ENCODE measurements around the gene SPSB1. TPM values are rescaled to one million over a fixed set of nuclear protein-coding genes. Genes with fewer than 3 reads are reported as not detected.

Gene SPSB1
- total and polyA plus RNA-seq, 2 experiments from 2014 or later: 13.5 to 22.7 TPM

- no peak for DNase-seq
- Histone ChIP-seq H3K4me2 (ENCODE audit: unreplicated experiment) (no peak overlapping the region), H3K36me3 (ENCODE audit: low read depth) (no peaks in the 10 kb centered on the region), H3K79me2 (ENCODE audit: insufficient read depth) (no peaks in the 10 kb centered on the region), H3K9ac (no peak overlapping the region), H3K4me1 (ENCODE audit: insufficient read depth) (no peaks in the 10 kb centered on the region), H3K9me2 (ENCODE audit: insufficient read depth) (no peaks in the 10 kb centered on the region), H4K20me1 (ENCODE audit: insufficient read depth) (no peaks in the 10 kb centered on the region), H3K4me3 (no peak overlapping the region), H3K27me3 (replicated peaks; ENCODE audit: insufficient read depth) (no peaks in the 10 kb centered on the region), H3F3A (ENCODE audit: insufficient read depth) (no peaks in the 10 kb centered on the region), H2AFZ (no peak overlapping the region), H3K27ac (no peak overlapping the region), H3K9me3 (ENCODE audit: low read depth) (no peaks in the 10 kb centered on the region)
- 42 to 48% methylated on average over 5 of the region's 5 CpGs for WGBS, 2 experiments (ENCODE audit: low coverage in 1 of 2, low lambda C conversion rate in 2 of 2, missing lambda C conversion rate in 2 of 2)
- in situ Hi-C loops (cut with MboI): no loop called here
- TF ChIP-seq EZH2 (IDR thresholded peaks at IDR 0.05; ENCODE audit: insufficient read depth, poor library complexity, severe bottlenecking) (no peak), EZH2phosphoT487 (IDR thresholded peaks at IDR 0.05; ENCODE audit: insufficient read depth, low read depth) (no peak)
Observed at GRCh38 chr1:9371951-9372350, 79.3 kb downstream of the SPSB1 start.

- Histone ChIP-seq H3K9me3 (ENCODE audit: low read depth) (no peaks in the 10 kb centered on the region), H3K27ac (no peak overlapping the region), H3K4me3 (no peak overlapping the region), H3K9ac (no peak overlapping the region), H3K79me2 (ENCODE audit: insufficient read depth) (no peaks in the 10 kb centered on the region), H3F3A (ENCODE audit: insufficient read depth) (no peaks in the 10 kb centered on the region), H3K27me3 (replicated peaks; ENCODE audit: insufficient read depth) (no peaks in the 10 kb centered on the region), H3K4me2 (ENCODE audit: unreplicated experiment) (no peak overlapping the region), H4K20me1 (ENCODE audit: insufficient read depth) (no peaks in the 10 kb centered on the region), H3K36me3 (ENCODE audit: low read depth) (no peaks in the 10 kb centered on the region), H3K9me2 (ENCODE audit: insufficient read depth) (no peaks in the 10 kb centered on the region), H3K4me1 (ENCODE audit: insufficient read depth) (no peaks in the 10 kb centered on the region), H2AFZ (no peak overlapping the region)
- 95 to 97% methylated on average over 4 of the region's 4 CpGs for WGBS, 2 experiments (ENCODE audit: low coverage in 1 of 2, low lambda C conversion rate in 2 of 2, missing lambda C conversion rate in 2 of 2)
- no peak for DNase-seq
- TF ChIP-seq EZH2 (IDR thresholded peaks at IDR 0.05; ENCODE audit: insufficient read depth, poor library complexity, severe bottlenecking): no peak
- no peak for TF ChIP-seq EZH2phosphoT487 (IDR thresholded peaks at IDR 0.05; ENCODE audit: insufficient read depth, low read depth)
- in situ Hi-C loops (cut with MboI): no loop called here
Observed at GRCh38 chr1:9373619-9374018, 80.9 kb downstream of the SPSB1 start.

GRCh38 chr1:9374748-9375341, 82.2 kb downstream of the SPSB1 start:
- Histone ChIP-seq H3K36me3 (ENCODE audit: low read depth) (no peaks in the 10 kb centered on the region), H3K4me2 (ENCODE audit: unreplicated experiment) (no peak overlapping the region), H3F3A (ENCODE audit: insufficient read depth) (no peaks in the 10 kb centered on the region), H4K20me1 (ENCODE audit: insufficient read depth) (no peaks in the 10 kb centered on the region), H3K9me3 (ENCODE audit: low read depth) (no peaks in the 10 kb centered on the region), H3K4me3 (no peak overlapping the region), H3K27me3 (replicated peaks; ENCODE audit: insufficient read depth) (no peaks in the 10 kb centered on the region), H3K4me1 (ENCODE audit: insufficient read depth) (no peaks in the 10 kb centered on the region), H3K9ac (no peak overlapping the region), H3K27ac (no peak overlapping the region), H2AFZ (no peak overlapping the region), H3K9me2 (ENCODE audit: insufficient read depth) (no peaks in the 10 kb centered on the region), H3K79me2 (ENCODE audit: insufficient read depth) (no peaks in the 10 kb centered on the region)
- WGBS, 2 experiments (ENCODE audit: low coverage in 1 of 2, low lambda C conversion rate in 2 of 2, missing lambda C conversion rate in 2 of 2): 70 to 74% methylated on average over 7 of the region's 7 CpGs
- in situ Hi-C loops (cut with MboI): no loop called here
- TF ChIP-seq EZH2 (IDR thresholded peaks at IDR 0.05; ENCODE audit: insufficient read depth, poor library complexity, severe bottlenecking) (no peak), EZH2phosphoT487 (IDR thresholded peaks at IDR 0.05; ENCODE audit: insufficient read depth, low read depth) (no peak)
- DNase-seq: no peak

GRCh38 chr1:9375912-9376311, 83.2 kb downstream of the SPSB1 start:
- Histone ChIP-seq H3K9ac (no peak overlapping the region), H3K9me3 (ENCODE audit: low read depth) (no peaks in the 10 kb centered on the region), H3F3A (ENCODE audit: insufficient read depth) (no peaks in the 10 kb centered on the region), H3K4me3 (no peak overlapping the region), H3K27ac (no peak overlapping the region), H3K79me2 (ENCODE audit: insufficient read depth) (no peaks in the 10 kb centered on the region), H4K20me1 (ENCODE audit: insufficient read depth) (no peaks in the 10 kb centered on the region), H3K36me3 (ENCODE audit: low read depth) (no peaks in the 10 kb centered on the region), H3K4me2 (ENCODE audit: unreplicated experiment) (no peak overlapping the region), H3K27me3 (replicated peaks; ENCODE audit: insufficient read depth) (no peaks in the 10 kb centered on the region), H3K9me2 (ENCODE audit: insufficient read depth) (no peaks in the 10 kb centered on the region), H2AFZ (no peak overlapping the region), H3K4me1 (ENCODE audit: insufficient read depth) (no peaks in the 10 kb centered on the region)
- no peak for TF ChIP-seq EZH2 (IDR thresholded peaks at IDR 0.05; ENCODE audit: insufficient read depth, poor library complexity, severe bottlenecking)
- no peak for TF ChIP-seq EZH2phosphoT487 (IDR thresholded peaks at IDR 0.05; ENCODE audit: insufficient read depth, low read depth)
- in situ Hi-C loops (cut with MboI): no loop called here
- no peak for DNase-seq
- 87 to 89% methylated on average over 15 of the region's 15 CpGs for WGBS, 2 experiments (ENCODE audit: low coverage in 1 of 2, low lambda C conversion rate in 2 of 2, missing lambda C conversion rate in 2 of 2)

- no peak overlapping the region for H3K4me2 ChIP-seq (ENCODE audit: unreplicated experiment)
- TF ChIP-seq EZH2phosphoT487 (IDR thresholded peaks at IDR 0.05; ENCODE audit: insufficient read depth, low read depth): no peak
- TF ChIP-seq EZH2 (IDR thresholded peaks at IDR 0.05; ENCODE audit: insufficient read depth, poor library complexity, severe bottlenecking): no peak
- no peak overlapping the region for H3K27ac ChIP-seq
- no peaks in the 10 kb centered on the region for H3K4me1 ChIP-seq (ENCODE audit: insufficient read depth)
- 56 to 59% methylated on average over 5 of the region's 5 CpGs for WGBS, 2 experiments (ENCODE audit: low coverage in 1 of 2, low lambda C conversion rate in 2 of 2, missing lambda C conversion rate in 2 of 2)
- H3K9me3 ChIP-seq (ENCODE audit: low read depth): no peaks in the 10 kb centered on the region
- no peaks in the 10 kb centered on the region for H3K79me2 ChIP-seq (ENCODE audit: insufficient read depth)
- H3F3A ChIP-seq (ENCODE audit: insufficient read depth): no peaks in the 10 kb centered on the region
- no peak overlapping the region for H2AFZ ChIP-seq
- H3K9me2 ChIP-seq (ENCODE audit: insufficient read depth): no peaks in the 10 kb centered on the region
- in situ Hi-C loops (cut with MboI): no loop called here
- H4K20me1 ChIP-seq (ENCODE audit: insufficient read depth): no peaks in the 10 kb centered on the region
- H3K4me3 ChIP-seq: no peak overlapping the region
- H3K36me3 ChIP-seq (ENCODE audit: low read depth): no peaks in the 10 kb centered on the region
- DNase-seq: no peak
- no peak overlapping the region for H3K9ac ChIP-seq
- H3K27me3 ChIP-seq (replicated peaks; ENCODE audit: insufficient read depth): no peaks in the 10 kb centered on the region
Observed at GRCh38 chr1:9376430-9376829, 83.7 kb downstream of the SPSB1 start.
